Panc1 (cell line): ENCODE measurements around the gene PCNX2. TPM values are rescaled to one million over a fixed set of nuclear protein-coding genes. Genes with fewer than 3 reads are reported as not detected.

Source experiments
- ATAC-seq: fragments of 200-7000 bp; cut with Tn5 transposase; 2 replicates; pipeline ENCODE4 v1.9.1; 2020; ENCODE audit warnings: mild to moderate bottlenecking, moderate library complexity
- BruUV-seq: library from RNA; stranded (reverse); fragments of 400-500 nt; replicated peaks from 2 replicates; lab custom pipeline; 2021; lab: Mats Ljungman, UMichigan
- CTCF ChIA-PET: fragments of 300-600 bp; sonication (Branson Sonifier 250); formaldehyde crosslinking; loops from one replicate; lab custom pipeline; 2022; ENCODE audit warnings: antibody characterized with exemption; lab: Charles Lee
- POLR2A ChIA-PET: fragments of 300-600 bp; sonication (Branson Sonifier 250); formaldehyde crosslinking; loops from one replicate; lab custom pipeline; 2022; ENCODE audit warnings: antibody characterized with exemption; lab: Charles Lee
- DNase-seq: peaks from one replicate; pipeline ENCODE4 v3.0.0-alpha.2; 2010; ENCODE audit warnings: low read depth, low spot score
- H3K27ac ChIP-seq: 2 replicates; pipeline ENCODE4 v1.5.1; 2011; ENCODE audit warnings: mild to moderate bottlenecking, low read length, inconsistent platforms
- H3K27me3 ChIP-seq: fragments of 200-500 bp; sonication (Bioruptor generic); 2 replicates; pipeline ENCODE4 v1.6.0; 2014; ENCODE audit warnings: low read length, inconsistent platforms; ENCODE audit not compliant: control insufficient read depth, insufficient read depth
- H3K36me3 ChIP-seq: fragments of 200-500 bp; sonication (Bioruptor generic); 2 replicates; pipeline ENCODE4 v1.5.1; 2014; ENCODE audit warnings: inconsistent platforms, mild to moderate bottlenecking, low read length, moderate library complexity; ENCODE audit not compliant: control insufficient read depth, insufficient read depth
- H3K4me1 ChIP-seq: 2 replicates; pipeline ENCODE4 v1.5.1; 2011; ENCODE audit warnings: inconsistent platforms, mild to moderate bottlenecking, low read length, moderate library complexity; ENCODE audit not compliant: control insufficient read depth, insufficient read depth
- H3K4me3 ChIP-seq, 2 experiments: 2 replicates each; pipeline ENCODE4 v1.5.1; 2011 to 2012; ENCODE audit warnings: low read depth in 2 of 2, low read length in 2 of 2, mild to moderate bottlenecking in 2 of 2, inconsistent platforms in 1 of 2, moderate library complexity in 1 of 2
- H3K9me3 ChIP-seq: fragments of 200-500 bp; sonication (Bioruptor generic); 2 replicates; pipeline ENCODE4 v1.5.1; 2014; ENCODE audit warnings: low read depth, mild to moderate bottlenecking, inconsistent platforms, low read length, moderate library complexity; ENCODE audit not compliant: control insufficient read depth, insufficient read depth
- POLR2AphosphoS5 ChIP-seq: IDR thresholded peaks from 2 replicates; pipeline ENCODE4 v1.6.1; 2012; ENCODE audit warnings: mild to moderate bottlenecking, low read depth, low read length, moderate library complexity
- SIN3A ChIP-seq: IDR thresholded peaks from 2 replicates; pipeline ENCODE4 v1.6.1; 2012; ENCODE audit warnings: low read depth, mild to moderate bottlenecking, low read length, moderate library complexity, borderline replicate concordance; ENCODE audit not compliant: insufficient read depth
- TCF7L2 ChIP-seq: IDR thresholded peaks from 2 replicates; pipeline ENCODE4 v1.6.1; 2011; ENCODE audit warnings: mild to moderate bottlenecking, low read depth, low read length, inconsistent platforms
- in situ Hi-C: cut with HindIII; loops from 2 replicates; pipeline ENCODE4 v1.10.0; 2016; ENCODE audit warnings: low sequenced_read_pairs, low pct_unique_long_range_greater_than_20kb
- intact Hi-C: fragments of 100-400 bp; cut with micrococcal nuclease; formaldehyde crosslinking; loops from one replicate; pipeline ENCODE4 v1.10.0; 2022; ENCODE audit not compliant: unreplicated experiment
- total RNA-seq: library from RNA; stranded (reverse); gene quantifications from one replicate; pipeline ENCODE4 v1.2.1, GENCODE V29; 2021; ENCODE audit not compliant: unreplicated experiment
- TF ChIP-seq, protein P1 (sequence below), 2 experiments: IDR thresholded peaks; 2 replicates each; pipeline ENCODE4 v1.6.1; 2011 to 2012; ENCODE audit warnings: low read depth in 2 of 2, control low read depth in 1 of 2, low read length in 1 of 2, mild to moderate bottlenecking in 1 of 2, moderate library complexity in 1 of 2; ENCODE audit not compliant: insufficient read depth in 1 of 2
- TF ChIP-seq, protein P2 (sequence below): fragments of 450-650 bp; IDR thresholded peaks from 2 replicates; pipeline ENCODE4 v1.5.1; 2017; ENCODE audit warnings: mild to moderate bottlenecking

Gene PCNX2
- total RNA-seq, 1 experiment from 2014 or later: 2.6 TPM

DNA sequence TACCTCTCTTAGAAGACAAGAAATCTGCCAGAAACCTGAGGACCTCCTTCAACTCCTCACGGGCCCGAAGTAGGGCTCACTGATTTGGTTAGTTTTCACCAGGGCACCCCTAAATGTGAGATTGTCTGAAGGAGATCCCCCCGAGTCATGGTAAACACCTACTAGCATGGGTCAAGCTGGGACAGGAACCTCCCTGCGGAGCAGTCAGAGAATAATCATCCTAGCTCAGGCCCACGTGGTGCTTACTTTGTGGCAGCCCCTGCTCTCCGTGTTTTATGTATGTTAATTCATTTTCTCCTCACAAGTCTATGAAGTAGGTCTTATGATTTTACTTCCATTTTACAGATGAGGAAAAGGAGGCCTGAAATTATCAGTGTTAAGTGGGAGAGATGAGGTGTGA, 206.9 kb downstream of the PCNX2 start:
- no peaks in the 10 kb centered on the region for H3K27me3 ChIP-seq
- ChIA-PET POLR2A (no interaction called here), CTCF (no interaction called here)
- H3K27ac ChIP-seq: no peak overlapping the region
- in situ Hi-C loops (no loop called here), intact Hi-C loops (no loop called here)
- DNase-seq: no peak
- no TSS peak for BruUV-seq
- TF ChIP-seq POLR2AphosphoS5 (no peak), SIN3A (no peak), TCF7L2 (no peak)
- TF ChIP-seq, protein P1, sequence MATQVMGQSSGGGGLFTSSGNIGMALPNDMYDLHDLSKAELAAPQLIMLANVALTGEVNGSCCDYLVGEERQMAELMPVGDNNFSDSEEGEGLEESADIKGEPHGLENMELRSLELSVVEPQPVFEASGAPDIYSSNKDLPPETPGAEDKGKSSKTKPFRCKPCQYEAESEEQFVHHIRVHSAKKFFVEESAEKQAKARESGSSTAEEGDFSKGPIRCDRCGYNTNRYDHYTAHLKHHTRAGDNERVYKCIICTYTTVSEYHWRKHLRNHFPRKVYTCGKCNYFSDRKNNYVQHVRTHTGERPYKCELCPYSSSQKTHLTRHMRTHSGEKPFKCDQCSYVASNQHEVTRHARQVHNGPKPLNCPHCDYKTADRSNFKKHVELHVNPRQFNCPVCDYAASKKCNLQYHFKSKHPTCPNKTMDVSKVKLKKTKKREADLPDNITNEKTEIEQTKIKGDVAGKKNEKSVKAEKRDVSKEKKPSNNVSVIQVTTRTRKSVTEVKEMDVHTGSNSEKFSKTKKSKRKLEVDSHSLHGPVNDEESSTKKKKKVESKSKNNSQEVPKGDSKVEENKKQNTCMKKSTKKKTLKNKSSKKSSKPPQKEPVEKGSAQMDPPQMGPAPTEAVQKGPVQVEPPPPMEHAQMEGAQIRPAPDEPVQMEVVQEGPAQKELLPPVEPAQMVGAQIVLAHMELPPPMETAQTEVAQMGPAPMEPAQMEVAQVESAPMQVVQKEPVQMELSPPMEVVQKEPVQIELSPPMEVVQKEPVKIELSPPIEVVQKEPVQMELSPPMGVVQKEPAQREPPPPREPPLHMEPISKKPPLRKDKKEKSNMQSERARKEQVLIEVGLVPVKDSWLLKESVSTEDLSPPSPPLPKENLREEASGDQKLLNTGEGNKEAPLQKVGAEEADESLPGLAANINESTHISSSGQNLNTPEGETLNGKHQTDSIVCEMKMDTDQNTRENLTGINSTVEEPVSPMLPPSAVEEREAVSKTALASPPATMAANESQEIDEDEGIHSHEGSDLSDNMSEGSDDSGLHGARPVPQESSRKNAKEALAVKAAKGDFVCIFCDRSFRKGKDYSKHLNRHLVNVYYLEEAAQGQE (IDR thresholded peaks at IDR 0.05; ENCODE audit: insufficient read depth in 1 of 2, low read depth in 2 of 2, low read length in 1 of 2): no peak
- TF ChIP-seq, protein P2, sequence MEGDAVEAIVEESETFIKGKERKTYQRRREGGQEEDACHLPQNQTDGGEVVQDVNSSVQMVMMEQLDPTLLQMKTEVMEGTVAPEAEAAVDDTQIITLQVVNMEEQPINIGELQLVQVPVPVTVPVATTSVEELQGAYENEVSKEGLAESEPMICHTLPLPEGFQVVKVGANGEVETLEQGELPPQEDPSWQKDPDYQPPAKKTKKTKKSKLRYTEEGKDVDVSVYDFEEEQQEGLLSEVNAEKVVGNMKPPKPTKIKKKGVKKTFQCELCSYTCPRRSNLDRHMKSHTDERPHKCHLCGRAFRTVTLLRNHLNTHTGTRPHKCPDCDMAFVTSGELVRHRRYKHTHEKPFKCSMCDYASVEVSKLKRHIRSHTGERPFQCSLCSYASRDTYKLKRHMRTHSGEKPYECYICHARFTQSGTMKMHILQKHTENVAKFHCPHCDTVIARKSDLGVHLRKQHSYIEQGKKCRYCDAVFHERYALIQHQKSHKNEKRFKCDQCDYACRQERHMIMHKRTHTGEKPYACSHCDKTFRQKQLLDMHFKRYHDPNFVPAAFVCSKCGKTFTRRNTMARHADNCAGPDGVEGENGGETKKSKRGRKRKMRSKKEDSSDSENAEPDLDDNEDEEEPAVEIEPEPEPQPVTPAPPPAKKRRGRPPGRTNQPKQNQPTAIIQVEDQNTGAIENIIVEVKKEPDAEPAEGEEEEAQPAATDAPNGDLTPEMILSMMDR: no peak
- ATAC-seq: no peak
- no peaks in the 10 kb centered on the region for H3K36me3 ChIP-seq
- H3K4me3 ChIP-seq: no peak overlapping the region
- H3K9me3 ChIP-seq: no peaks in the 10 kb centered on the region
- H3K4me1 ChIP-seq: no peaks in the 10 kb centered on the region

DNA sequence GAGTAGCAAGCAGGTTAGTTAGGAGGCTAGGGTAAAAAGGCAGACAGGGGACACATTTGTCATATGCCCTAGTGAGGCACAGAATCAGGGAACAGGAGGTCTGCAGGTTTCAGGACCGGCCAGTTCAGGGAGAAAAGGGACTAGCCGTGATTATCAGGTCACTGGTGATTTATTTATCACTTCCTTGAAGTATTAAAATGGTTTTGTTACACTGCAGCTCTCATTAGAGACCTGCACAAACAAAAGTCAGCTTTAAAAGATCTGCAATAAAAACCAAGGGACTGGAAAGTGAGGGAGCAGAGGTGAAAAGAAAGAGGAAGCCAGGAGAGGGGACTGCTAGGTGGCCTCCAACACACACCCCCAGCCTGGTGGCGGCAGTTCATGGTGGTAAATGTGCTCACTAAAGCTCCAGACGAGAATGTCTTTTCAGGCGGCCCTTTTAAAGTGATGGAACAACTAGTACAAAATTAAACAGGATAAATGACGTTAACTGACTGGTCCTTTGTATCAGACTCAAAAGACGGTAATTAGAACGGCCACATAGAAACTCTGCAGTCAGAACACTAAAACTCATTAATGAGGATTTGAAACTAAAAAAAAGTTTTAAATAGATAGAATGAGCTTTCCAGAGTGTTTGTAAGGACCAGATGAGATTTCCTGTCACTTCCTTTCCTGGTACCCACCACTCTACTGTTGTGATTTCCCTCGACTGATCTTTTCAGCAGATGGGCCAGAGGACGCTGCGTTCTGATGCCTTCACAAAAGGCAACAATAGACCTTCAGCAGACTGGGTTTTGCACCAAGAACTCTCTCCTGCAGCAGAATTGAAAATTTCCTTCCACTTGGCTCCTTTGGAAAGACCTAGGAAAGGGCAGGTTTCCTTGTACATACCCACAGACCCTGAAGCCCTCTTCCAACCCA, 208.3 kb downstream of the PCNX2 start:
- Histone ChIP-seq H3K27me3 (no peaks in the 10 kb centered on the region), H3K4me3 (no peak overlapping the region), H3K9me3 (no peaks in the 10 kb centered on the region), H3K36me3 (no peaks in the 10 kb centered on the region), H3K4me1 (no peaks in the 10 kb centered on the region), H3K27ac (no peak overlapping the region)
- intact Hi-C loops (no loop called here), in situ Hi-C loops (no loop called here)
- ATAC-seq (no peak), DNase-seq (no peak)
- TF ChIP-seq POLR2AphosphoS5 (no peak), TCF7L2 (no peak), SIN3A (no peak)
- TF ChIP-seq, protein P1 (IDR thresholded peaks at IDR 0.05; ENCODE audit: insufficient read depth in 1 of 2, low read depth in 2 of 2, low read length in 1 of 2): no peak
- TF ChIP-seq, protein P2: no peak
- POLR2A ChIA-PET: no interaction called here
- CTCF ChIA-PET: no interaction called here
- BruUV-seq: no TSS peak
